HepG2 (cell line): ENCODE results near the gene DNAL4. TPM values are rescaled to one million over a fixed set of nuclear protein-coding genes. Genes with fewer than 3 reads are reported as not detected.

Experiments
- ATAC-seq: fragments of 200-7000 bp; cut with Tn5 transposase; 3 replicates; pipeline ENCODE4 v1.9.1; 2020; ENCODE audit warnings: mild to moderate bottlenecking, moderate library complexity
- BruUV-seq: library from RNA; stranded (reverse); fragments of 400-500 nt; replicated peaks from 2 replicates; lab custom pipeline; 2021; lab: Mats Ljungman, UMichigan
- CTCF ChIA-PET: fragments of 300-600 bp; formaldehyde crosslinking; extraction: SDS; loops from one replicate; lab custom pipeline; 2021; ENCODE audit warnings: low total read pairs, inconsistent platforms, low intra/inter-chr PET ratio; lab: Yijun Ruan, JAX
- POLR2A ChIA-PET: fragments of 350-600 bp; sonication (Branson Sonifier 250); formaldehyde crosslinking; loops from one replicate; lab custom pipeline; 2020; ENCODE audit warnings: antibody characterized with exemption, inconsistent platforms; lab: Yijun Ruan, JAX
- DNase-seq: peaks from one replicate; pipeline ENCODE4 v3.0.0-alpha.2; 2015; ENCODE audit warnings: low spot score
- FAIRE-seq: peaks from 3 replicates; lab custom pipeline; 2011; peaks lifted over from hg19 to GRCh38; lab: Jason Lieb, UNC
- H2AFZ ChIP-seq: one replicate; pipeline ENCODE4 v1.6.1; 2011; ENCODE audit warnings: low read length, inconsistent platforms
- H3K27ac ChIP-seq: fragments of 300-600 bp; 3 replicates; pipeline ENCODE4 v1.8.0; 2011; ENCODE audit warnings: mixed run types, mild to moderate bottlenecking, mixed read lengths, low read length, inconsistent platforms; ENCODE audit not compliant: insufficient read depth; ENCODE audit errors: extremely low read length
- H3K27me3 ChIP-seq, 2 experiments: fragments of 200-600 bp in 1 of 2; 2 replicates in 1 of 2; 3 replicates in 1 of 2; pipeline versions ENCODE4 v1.6.0 to v1.8.0; 2011; ENCODE audit warnings: low read length in 2 of 2, mild to moderate bottlenecking in 2 of 2, moderate library complexity in 2 of 2, inconsistent platforms in 1 of 2; ENCODE audit not compliant: insufficient read depth in 2 of 2, control insufficient read depth in 1 of 2
- H3K36me3 ChIP-seq, 2 experiments: fragments of 200-600 bp in 1 of 2; replicated peaks in 1 of 2; 2 replicates in 1 of 2; 3 replicates in 1 of 2; pipeline versions ENCODE4 v1.5.1 to v1.8.0; 2011; ENCODE audit warnings: low read length in 2 of 2, inconsistent platforms in 1 of 2; ENCODE audit not compliant: insufficient read depth in 2 of 2, control insufficient read depth in 1 of 2
- H3K4me1 ChIP-seq: 2 replicates; pipeline ENCODE4 v1.5.1; 2012; ENCODE audit warnings: low read length, inconsistent platforms; ENCODE audit not compliant: insufficient read depth
- H3K4me2 ChIP-seq: 2 replicates; pipeline ENCODE4 v1.6.0; 2011; ENCODE audit warnings: low read depth, low read length, inconsistent platforms
- H3K4me3 ChIP-seq, 3 experiments: fragments of 200-600 bp in 1 of 3; sonication (generic), shearing (Covaris generic) in 1 of 3; replicated peaks in 1 of 3; 2 replicates each; pipeline ENCODE4 v1.5.1; 2011 to 2016; ENCODE audit warnings: low read length in 3 of 3, inconsistent platforms in 2 of 3, low read depth in 2 of 3, mild to moderate bottlenecking in 2 of 3, control low read depth in 1 of 3, mixed read lengths in 1 of 3; ENCODE audit not compliant: insufficient read depth in 1 of 3
- H3K79me2 ChIP-seq: one replicate; pipeline ENCODE4 v1.6.1; 2011; ENCODE audit warnings: low read length, inconsistent platforms; ENCODE audit not compliant: insufficient read depth
- H3K9ac ChIP-seq: 2 replicates; pipeline ENCODE4 v1.6.0; 2011; ENCODE audit warnings: mild to moderate bottlenecking, low read depth, low read length, inconsistent platforms; ENCODE audit not compliant: insufficient read depth
- H3K9me3 ChIP-seq: 2 replicates; pipeline ENCODE4 v1.5.1; 2012; ENCODE audit warnings: mild to moderate bottlenecking, low read length
- H4K20me1 ChIP-seq: 2 replicates; pipeline ENCODE4 v1.6.0; 2011; ENCODE audit warnings: inconsistent platforms, mild to moderate bottlenecking, low read length, moderate library complexity; ENCODE audit not compliant: insufficient read depth
- ARID2 ChIP-seq: sonication (generic); formaldehyde crosslinking; IDR thresholded peaks from 2 replicates; pipeline ENCODE4 v1.8.1; 2022; ENCODE audit warnings: mild to moderate bottlenecking, missing genetic modification reagents, borderline replicate concordance
- MEIS1 ChIP-seq: sonication (generic); formaldehyde crosslinking; IDR thresholded peaks from 2 replicates; pipeline ENCODE4 v1.9.0; 2021; ENCODE audit warnings: mild to moderate bottlenecking, missing genetic modification reagents, moderate library complexity, borderline replicate concordance
- PHF21A ChIP-seq: sonication (generic); formaldehyde crosslinking; IDR thresholded peaks from 2 replicates; pipeline ENCODE4 v1.5.0; 2020; ENCODE audit warnings: mild to moderate bottlenecking, missing genetic modification reagents
- RAD51 ChIP-seq: fragments of 450-650 bp; IDR thresholded peaks from 2 replicates; pipeline ENCODE4 v1.6.1; 2016; ENCODE audit warnings: borderline replicate concordance
- ZBTB37 ChIP-seq: sonication (generic); formaldehyde crosslinking; IDR thresholded peaks from 2 replicates; pipeline ENCODE4 v1.4.0; 2020; ENCODE audit warnings: mild to moderate bottlenecking, missing genetic modification reagents
- ZMYM4 ChIP-seq: sonication (generic); formaldehyde crosslinking; IDR thresholded peaks from 2 replicates; pipeline ENCODE4 v1.8.1; 2023; ENCODE audit warnings: mild to moderate bottlenecking, missing genetic modification reagents
- ZNF501 ChIP-seq: sonication (generic); formaldehyde crosslinking; IDR thresholded peaks from 2 replicates; pipeline ENCODE4 v1.5.1; 2020; ENCODE audit warnings: mild to moderate bottlenecking, moderate library complexity, missing genetic modification reagents
- ZNF569 ChIP-seq: sonication (generic); formaldehyde crosslinking; IDR thresholded peaks from 2 replicates; pipeline ENCODE4 v1.5.0; 2020; ENCODE audit warnings: mild to moderate bottlenecking, missing genetic modification reagents, moderate library complexity, borderline replicate concordance
- ZNF660 ChIP-seq: sonication (generic); formaldehyde crosslinking; IDR thresholded peaks from 2 replicates; pipeline ENCODE4 v1.5.1; 2020; ENCODE audit warnings: mild to moderate bottlenecking, low read depth, missing genetic modification reagents, borderline replicate concordance
- ZNF879 ChIP-seq: sonication (generic); formaldehyde crosslinking; IDR thresholded peaks from 2 replicates; pipeline ENCODE4 v1.8.1; 2023; ENCODE audit warnings: missing genetic modification reagents
- WGBS: methylation state at CpG from one replicate; pipeline ENCODE4 v1.1.6; 2017; ENCODE audit warnings: low lambda C conversion rate; 5-methylcytosine and 5-hydroxymethylcytosine counted together
- in situ Hi-C: cut with HindIII; loops from 2 replicates; pipeline ENCODE4 v1.10.0; 2017; ENCODE audit warnings: low pct_unique_long_range_greater_than_20kb; ENCODE audit not compliant: extremely low pct_ligation_motif_present
- intact Hi-C: fragments of 100-400 bp; cut with micrococcal nuclease; formaldehyde crosslinking; loops from one replicate; pipeline ENCODE4 v1.10.0; 2022; ENCODE audit not compliant: unreplicated experiment
- polyA plus RNA-seq, 8 experiments: library from polyadenylated mRNA; depleted of rRNA in 3 of 8; stranded (reverse) in 7 of 8; unstranded in 1 of 8; fragments of >200 nt; fragmentation: Illumina TruSeq in 4 of 8; extraction: Trizol in 4 of 8; gene quantifications; 2 replicates each; pipeline versions ENCODE4 v1.2.1 to v1.2.3, GENCODE V29; 2011 to 2016; ENCODE audit warnings: low read depth in 4 of 8, missing spikeins in 1 of 8, mixed read lengths in 1 of 8; ENCODE audit not compliant: insufficient read depth in 1 of 8
- total RNA-seq, 5 experiments: library from RNA; depleted of rRNA; stranded (reverse); fragments of >200 nt; fragmentation: Illumina TruSeq; extraction: Trizol; gene quantifications; 2 replicates each; pipeline ENCODE4 v1.2.3, GENCODE V29; 2016; ENCODE audit warnings: low read depth in 1 of 5
- TF ChIP-seq, protein P1 (sequence below): sonication (generic); formaldehyde crosslinking; IDR thresholded peaks from 2 replicates; pipeline ENCODE4 v1.4.0; 2020; ENCODE audit warnings: missing genetic modification reagents
- TF ChIP-seq, protein P2 (sequence below): sonication (generic); formaldehyde crosslinking; IDR thresholded peaks from 2 replicates; pipeline ENCODE4 v1.5.1; 2020; ENCODE audit warnings: mild to moderate bottlenecking, missing genetic modification reagents, moderate library complexity

DNAL4 gene
- total and polyA plus RNA-seq, 2 of the 13 experiments (the other 11 are each of a cell fraction or from before 2014, with no cell fraction given): 8.0 to 10.7 TPM

- ATAC-seq: no peak
- BruUV-seq: no TSS peak
- H3K79me2 ChIP-seq: no peaks in the 10 kb centered on the region
- peak overlapping the region; percentile 56 for H3K27ac ChIP-seq
- H3K9ac ChIP-seq: no peak overlapping the region
- no peak overlapping the region for H3K4me2 ChIP-seq
- in situ Hi-C loops (no loop called here), intact Hi-C loops (no loop called here)
- no peaks in the 10 kb centered on the region for H3K27me3 ChIP-seq
- no peak overlapping the region for H3K4me3 ChIP-seq
- H3K4me1 ChIP-seq: peaks cover 47% of the 10 kb centered on the region
- 92% methylated on average over 6 of the region's 14 CpGs for WGBS
- no peak for FAIRE-seq
- H3K9me3 ChIP-seq: no peaks in the 10 kb centered on the region
- CTCF ChIA-PET: no interaction called here
- DNase-seq: no peak
- no peak overlapping the region for H2AFZ ChIP-seq
- TF ChIP-seq ZNF660 (CRISPR knock-in tag) (no peak), MEIS1 (0 out of 2 replicates have a peak, but pooled peaks have one; percentile 23), ZNF569 (no peak), ZNF879 (CRISPR knock-in tag) (no peak)
- TF ChIP-seq, protein P1, sequence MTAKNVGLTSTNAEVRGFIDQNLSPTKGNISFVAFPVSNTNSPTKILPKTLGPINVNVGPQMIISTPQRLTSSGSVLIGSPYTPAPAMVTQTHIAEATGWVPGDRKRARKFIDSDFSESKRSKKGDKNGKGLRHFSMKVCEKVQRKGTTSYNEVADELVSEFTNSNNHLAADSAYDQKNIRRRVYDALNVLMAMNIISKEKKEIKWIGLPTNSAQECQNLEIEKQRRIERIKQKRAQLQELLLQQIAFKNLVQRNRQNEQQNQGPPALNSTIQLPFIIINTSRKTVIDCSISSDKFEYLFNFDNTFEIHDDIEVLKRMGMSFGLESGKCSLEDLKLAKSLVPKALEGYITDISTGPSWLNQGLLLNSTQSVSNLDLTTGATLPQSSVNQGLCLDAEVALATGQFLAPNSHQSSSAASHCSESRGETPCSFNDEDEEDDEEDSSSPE (CRISPR knock-in tag): no peak
- H3K36me3 ChIP-seq: peaks cover 37 to 69% of the 10 kb centered on the region in 2 experiments
- no peaks in the 10 kb centered on the region for H4K20me1 ChIP-seq
- POLR2A ChIA-PET: interaction anchor here (1.0 to 3.7 kb wide), 3 partner anchors 9 to 38 kb away, joined by 3 to 22 read pairs (median 4); no protein-coding TSS in a partner anchor
Observed at GRCh38 chr22:38745676-38746460, 48.1 kb downstream of the DNAL4 start.

DNA sequence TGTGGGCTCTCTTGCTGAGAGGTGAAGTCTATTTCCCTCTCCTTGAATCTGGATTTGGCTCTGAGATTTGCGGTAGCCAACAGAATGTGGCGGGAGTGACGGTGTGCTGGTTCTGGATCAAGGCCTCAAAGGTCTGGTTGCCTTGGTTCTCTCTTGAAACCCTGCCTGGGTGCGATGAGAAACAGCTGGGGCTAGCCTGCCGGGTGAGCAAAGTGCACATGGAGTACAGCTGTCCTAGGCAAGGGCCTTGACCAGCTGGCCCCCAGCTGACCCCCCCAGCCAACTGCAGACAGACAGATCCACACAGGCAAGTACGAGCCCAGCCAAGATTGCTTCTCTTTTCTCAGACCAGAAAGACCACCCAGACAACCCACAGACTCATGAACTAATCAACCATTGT is 49.0 kb downstream of the DNAL4 start:
- POLR2A ChIA-PET: interaction anchor here (0.9 to 3.7 kb wide), 2 partner anchors 12 to 39 kb away, joined by 4 to 22 read pairs; partner anchors contain the start of gene GTPBP1
- intact Hi-C loops: no loop called here
- Histone ChIP-seq H3K4me2 (no peak overlapping the region), H3K9ac (0 out of 2 replicates have a peak overlapping the region, but pooled peaks have one; percentile 24), H3K4me3 (no peak overlapping the region), H3K27ac (peak overlapping the region; percentile 56), H3K36me3 (peaks cover 36 to 69% of the 10 kb centered on the region in 2 experiments), H3K9me3 (no peaks in the 10 kb centered on the region), H3K27me3 (no peaks in the 10 kb centered on the region), H2AFZ (no peak overlapping the region), H3K79me2 (no peaks in the 10 kb centered on the region), H3K4me1 (peaks cover 47% of the 10 kb centered on the region), H4K20me1 (no peaks in the 10 kb centered on the region)
- CTCF ChIA-PET: no interaction called here
- 94% methylated on average over 3 of the region's 6 CpGs for WGBS
- FAIRE-seq (no peak), ATAC-seq (peak; percentile 11; the same call in 2 of the 3 replicates), DNase-seq (no peak)
- in situ Hi-C loops: no loop called here
- BruUV-seq: no TSS peak
- TF ChIP-seq ARID2 (CRISPR knock-in tag): no peak
- TF ChIP-seq PHF21A (CRISPR knock-in tag): 0 out of 2 replicates have a peak, but pooled peaks have one; percentile 26
- peak; percentile 24; the same call in 1 of the 2 replicates for TF ChIP-seq ZNF501 (CRISPR knock-in tag)
- peak; percentile 72; the same call in 1 of the 2 replicates for TF ChIP-seq ZBTB37 (CRISPR knock-in tag)
- no peak for TF ChIP-seq RAD51
- TF ChIP-seq, protein P2, sequence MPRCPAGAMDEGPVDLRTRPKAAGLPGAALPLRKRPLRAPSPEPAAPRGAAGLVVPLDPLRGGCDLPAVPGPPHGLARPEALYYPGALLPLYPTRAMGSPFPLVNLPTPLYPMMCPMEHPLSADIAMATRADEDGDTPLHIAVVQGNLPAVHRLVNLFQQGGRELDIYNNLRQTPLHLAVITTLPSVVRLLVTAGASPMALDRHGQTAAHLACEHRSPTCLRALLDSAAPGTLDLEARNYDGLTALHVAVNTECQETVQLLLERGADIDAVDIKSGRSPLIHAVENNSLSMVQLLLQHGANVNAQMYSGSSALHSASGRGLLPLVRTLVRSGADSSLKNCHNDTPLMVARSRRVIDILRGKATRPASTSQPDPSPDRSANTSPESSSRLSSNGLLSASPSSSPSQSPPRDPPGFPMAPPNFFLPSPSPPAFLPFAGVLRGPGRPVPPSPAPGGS (CRISPR knock-in tag): no peak
- TF ChIP-seq ZMYM4 (CRISPR knock-in tag): 0 out of 2 replicates have a peak, but pooled peaks have one; percentile 30
